NCI-H2171 treated with DMSO at 0.1 percent for 48 hours (cell line): ENCODE measurements around the gene TMEM72.

Experiments
- DNase-seq: peaks from one replicate; lab custom pipeline; 2025; lab: John Stamatoyannopoulos, UW

TMEM72 gene

DNA sequence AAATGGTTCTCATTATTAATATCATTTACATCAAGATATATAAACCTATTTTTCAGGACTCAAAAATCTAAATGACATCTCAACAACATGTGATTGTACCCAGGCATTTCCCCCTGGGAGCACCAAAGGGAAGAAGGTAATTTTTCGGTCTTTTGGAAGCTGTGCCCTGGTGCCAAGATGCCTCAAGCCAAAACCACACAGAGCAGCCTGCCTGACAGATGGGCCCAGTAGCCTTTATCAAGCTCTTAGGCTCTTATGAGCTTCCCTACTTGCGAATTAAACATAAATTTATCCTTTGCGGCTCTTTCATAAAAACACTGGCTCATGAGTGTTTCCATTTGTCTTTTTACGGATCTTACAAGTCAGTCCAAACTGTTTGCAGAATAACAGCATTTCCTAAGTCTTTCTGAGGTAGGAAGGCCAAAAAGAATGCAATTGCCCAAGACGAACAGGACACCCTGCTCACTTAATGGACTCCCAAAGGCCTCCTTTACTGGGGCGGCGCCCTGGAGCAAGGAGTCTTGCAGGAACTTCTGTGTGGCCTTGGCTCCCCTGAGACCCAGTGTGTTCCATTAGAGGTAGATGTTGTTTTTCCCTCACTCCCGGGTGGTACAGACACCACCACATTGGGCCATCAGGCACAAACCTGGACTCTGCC lies 44.4 kb downstream of the TMEM72 start:
- DNase-seq = peak; percentile 22

DNA sequence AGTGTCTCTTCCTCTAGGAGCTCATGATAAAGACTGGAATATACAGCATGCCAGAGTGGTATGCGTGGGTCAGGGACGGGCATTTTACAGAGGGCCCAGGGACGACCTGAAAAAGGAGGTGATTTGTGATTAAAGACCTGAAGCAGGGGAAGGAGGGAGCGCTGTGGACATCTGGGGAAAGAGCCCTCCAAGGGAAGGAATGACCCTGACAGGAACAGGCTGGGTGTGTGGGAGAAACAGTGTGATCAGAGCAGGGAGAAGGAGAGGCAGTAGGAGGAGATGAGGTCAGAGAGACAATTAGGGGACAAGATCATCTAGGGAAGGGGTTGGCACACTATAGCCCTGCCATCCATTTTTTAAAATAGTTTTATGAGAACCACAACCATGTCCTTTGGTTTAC lies 45.1 kb downstream of the TMEM72 start:
- no peak for DNase-seq

DNA sequence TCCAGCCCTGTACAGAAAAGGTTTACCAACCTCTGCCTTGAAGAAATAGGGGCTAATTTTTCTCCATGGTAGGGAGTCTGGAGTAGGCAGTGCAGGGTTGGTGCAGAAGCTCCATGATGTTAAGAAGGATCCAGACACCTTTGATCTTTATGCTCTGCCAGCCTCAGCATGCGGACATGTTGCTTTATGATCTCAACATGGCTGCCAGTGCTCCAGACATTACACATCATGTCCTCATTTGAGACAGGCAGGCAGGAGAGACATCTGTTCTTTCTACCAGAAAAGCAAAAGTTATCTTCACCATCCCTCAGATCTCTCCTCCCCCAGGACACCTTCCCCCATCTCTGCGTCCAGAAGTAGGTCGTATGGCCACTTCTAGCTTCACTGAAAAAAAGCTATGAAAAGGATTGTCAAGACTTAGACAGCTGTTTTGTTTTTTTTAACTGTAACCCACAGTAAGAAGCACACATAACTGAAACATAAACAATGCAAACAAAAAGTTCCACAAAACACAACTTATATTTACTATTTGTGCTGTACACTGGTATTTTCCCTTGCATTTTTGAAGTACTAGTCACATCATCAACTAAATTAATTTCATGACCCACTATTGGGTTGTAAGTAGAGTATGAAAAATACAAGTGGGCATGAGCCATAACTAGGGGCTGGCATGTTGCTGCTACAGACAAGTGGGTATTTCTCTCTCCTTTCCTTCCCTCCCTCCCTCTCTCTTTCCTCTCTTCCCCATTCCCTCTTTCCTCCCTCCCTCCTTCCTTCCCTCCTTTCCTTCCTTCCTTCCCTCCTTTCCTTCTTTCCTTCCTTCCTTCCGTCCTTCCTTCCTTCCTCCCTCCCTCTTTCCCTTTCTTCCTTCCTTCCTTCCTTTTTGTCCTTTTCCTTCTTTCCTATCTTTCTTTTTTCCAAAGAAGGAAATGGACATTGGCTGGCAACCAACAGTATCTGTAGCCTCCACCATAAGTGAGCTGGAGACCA lies 45.9 kb downstream of the TMEM72 start:
- DNase-seq = no peak

DNA sequence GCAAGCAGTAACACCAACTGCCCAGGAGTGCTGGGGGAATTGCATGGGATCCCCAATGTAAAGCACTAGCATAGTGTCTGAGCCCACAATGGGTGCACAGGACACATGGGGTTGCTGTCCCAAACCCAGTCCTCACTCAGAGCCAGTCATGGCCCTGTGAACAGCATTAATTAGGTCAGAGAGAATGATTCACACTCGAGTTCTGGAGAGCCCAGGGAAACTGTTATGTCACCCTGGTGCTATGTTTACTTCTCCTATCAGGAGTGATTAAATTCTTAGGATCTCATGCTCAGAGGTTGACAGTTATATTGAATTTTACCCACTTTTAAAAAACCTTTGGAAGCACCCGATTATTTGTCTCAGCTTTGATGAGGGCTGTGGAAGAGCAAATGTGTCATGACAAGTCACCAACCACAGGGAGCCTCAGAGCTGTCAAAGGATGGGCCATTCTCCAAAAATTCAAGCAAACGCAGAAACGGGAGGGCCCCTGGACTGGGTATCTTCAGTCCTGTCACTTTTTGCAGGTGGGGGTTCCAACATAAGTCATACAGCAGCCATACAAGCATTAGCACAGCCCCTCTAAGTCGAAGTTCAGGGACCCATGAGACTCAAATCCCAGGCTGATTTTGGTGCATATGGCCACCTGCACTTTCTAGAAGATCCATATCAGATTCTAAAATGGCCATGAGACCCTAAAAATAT lies 47.2 kb downstream of the TMEM72 start:
- no peak for DNase-seq

DNA sequence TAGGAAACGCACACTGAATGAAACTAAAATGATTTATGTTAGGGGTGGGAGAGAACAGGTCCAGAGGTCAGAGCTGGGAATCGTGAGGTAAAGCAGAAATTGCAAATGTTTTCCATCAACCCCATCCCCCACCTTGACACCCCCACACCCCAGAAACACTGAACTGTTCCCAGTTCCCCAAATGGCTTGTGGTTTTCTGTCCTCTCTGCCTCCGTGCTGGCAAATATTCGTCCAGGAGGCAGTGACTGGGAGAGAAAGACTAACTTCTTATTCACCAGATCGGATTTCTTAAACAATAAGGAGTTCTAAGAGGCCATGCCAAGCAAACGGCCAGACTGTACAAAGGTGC lies 47.7 kb downstream of the TMEM72 start:
- DNase-seq = no peak

DNA sequence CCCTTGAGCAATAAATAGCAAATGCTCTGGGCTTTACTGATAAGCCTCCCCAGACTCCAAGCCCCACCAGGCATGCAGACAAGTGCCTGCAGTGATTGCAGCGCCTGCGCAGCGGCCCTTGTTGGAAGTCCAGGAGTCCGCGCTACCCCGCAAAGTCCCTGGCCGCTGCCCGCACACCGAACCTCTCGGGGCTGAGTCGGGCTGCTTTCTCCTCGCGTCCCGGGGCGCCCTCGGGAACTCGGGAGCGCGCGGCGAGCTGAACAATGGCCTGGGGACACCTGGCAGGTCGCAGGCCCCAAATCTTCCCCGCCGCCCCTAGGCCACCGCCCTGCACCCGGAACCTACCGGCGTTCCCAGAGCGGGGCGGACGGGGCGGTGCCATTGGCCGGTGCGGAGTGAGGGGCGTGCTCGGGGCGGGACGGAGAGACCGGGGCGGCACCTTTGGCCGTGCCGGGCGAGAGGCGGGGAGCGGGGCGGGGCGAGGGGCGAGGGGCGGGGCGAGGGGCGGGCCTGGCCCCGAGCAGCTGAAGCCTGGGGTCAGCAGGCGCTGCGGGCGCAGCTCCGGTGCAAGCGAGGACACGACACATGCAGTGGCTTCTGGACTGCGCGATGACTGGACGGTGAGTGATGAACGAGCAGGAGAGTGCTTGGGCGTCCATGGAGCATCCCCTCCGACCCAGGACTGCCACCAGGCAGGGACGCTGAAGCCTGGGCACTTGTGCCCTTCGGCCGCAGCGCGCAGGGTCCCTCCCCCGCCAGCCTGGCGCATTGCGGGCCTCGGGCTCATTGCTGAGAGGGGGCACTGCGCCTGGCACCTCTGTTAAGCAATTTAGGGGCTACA lies 48.3 kb downstream of the TMEM72 start, which contains the start of gene RASSF4:
RASSF4 (plus strand) TSS at position 556 of the 841 bp plus-strand sequence. CDS start 10,401 bp downstream, outside the sequence.
- peak; percentile 72 for DNase-seq

DNA sequence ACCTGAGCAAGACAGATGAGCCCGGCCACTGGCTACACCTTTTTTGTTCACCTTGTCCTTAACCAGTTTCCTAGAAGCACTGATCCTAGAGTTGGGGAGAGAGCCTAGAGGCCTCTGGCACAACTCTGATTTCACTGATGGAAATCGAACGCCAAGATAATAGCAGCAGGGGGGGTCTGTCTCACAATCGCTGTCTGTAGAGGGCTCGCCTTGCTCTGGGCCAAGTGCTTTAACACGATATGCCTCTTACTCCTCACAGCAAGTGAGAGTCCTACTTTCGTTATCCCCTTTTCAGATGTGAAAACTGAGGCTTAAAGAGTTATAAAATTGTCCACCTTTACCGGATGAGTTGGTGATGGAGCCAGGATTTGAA lies 48.9 kb downstream of the TMEM72 start:
- DNase-seq = no peak

DNA sequence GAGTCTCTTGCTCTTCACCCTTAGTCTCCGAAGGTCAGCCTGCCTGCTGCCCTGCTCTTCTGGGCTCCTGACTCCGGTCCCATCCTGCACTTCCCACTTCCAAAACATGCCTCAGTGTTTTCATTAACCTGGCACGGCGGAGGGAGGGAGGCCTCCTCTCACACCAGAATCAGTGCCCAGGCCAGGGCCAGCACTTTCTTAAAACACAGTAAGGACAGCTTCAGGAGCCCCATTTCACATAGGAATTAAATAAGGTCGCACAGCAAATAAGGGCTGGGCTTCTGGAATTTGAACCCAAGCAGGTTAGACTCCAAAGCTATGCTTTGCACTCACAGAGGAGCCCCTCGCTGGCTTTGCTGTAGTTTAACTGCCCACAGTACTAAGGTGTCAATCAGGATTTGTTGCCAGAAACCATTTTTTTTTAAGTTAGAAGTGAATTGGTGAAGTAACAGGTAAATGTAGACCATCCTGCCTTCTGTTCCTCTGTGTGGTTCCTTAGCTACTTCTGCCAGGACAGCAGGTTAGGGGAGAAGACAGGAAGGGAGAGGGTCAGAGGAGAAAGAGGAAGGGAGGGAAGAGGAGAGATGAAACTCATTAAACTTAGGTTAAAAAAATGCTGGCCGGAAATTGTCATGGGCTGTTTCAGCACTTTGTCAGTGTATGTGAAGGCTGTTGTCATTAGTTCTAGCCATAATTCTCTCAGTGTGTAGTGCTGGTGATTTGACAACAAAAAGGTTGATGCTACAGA lies 49.5 kb downstream of the TMEM72 start:
- DNase-seq = no peak

DNA sequence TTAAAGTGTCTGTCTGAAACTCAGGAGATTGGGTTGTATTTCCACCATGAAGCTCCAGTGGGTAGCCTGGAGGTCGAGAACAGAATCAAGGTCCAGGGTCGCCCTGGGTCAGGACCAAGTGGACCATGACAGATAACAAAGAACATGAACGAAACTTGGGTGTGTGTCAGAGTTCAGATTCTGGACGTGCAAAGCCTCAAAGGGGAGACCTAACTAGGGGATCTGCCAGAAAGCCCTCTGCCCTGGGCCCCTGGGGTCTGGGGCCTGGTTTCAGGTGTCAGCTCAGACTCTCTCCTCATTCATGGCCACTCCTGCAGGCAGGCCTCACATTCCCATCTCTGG lies 50.1 kb downstream of the TMEM72 start:
- DNase-seq = no peak

DNA sequence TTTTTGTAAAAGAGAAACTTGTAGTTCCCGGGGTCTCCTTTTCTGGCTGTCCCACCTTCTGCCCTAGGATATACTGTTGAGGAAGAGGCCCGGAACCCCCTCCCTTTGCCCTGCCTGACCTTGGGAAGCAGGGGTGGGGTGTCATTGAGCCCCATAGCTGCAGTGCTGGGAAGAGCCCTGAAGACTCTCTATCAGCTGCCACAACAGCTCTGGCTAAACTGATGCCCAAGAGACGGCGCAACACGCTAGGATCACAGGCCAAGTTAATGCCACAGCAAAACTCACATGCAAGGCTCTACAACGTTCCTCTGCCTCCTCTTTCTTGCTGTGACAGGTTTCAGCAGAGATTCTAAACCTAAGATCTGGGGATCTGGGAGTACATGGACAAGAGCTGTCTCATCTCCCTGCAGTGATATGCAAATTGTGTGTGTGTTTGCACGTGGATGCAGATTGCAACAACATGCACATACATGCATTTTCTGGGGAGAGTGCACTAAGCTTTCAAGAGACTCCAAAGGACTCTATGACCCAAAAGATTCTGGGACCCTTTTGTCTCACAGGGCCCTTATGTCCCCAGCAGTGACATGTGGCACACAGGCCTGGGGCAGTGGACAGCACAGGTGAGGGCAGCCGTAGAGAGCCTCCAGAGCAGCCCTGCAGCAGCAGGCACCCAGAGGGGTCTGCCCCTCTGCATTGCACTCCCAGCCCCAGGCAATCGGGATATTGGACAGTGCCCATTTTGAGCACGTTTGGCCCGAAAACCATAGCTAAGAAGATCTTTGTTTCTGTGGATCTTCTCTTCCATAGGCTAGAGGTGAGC lies 51.0 kb downstream of the TMEM72 start:
- DNase-seq = no peak

DNA sequence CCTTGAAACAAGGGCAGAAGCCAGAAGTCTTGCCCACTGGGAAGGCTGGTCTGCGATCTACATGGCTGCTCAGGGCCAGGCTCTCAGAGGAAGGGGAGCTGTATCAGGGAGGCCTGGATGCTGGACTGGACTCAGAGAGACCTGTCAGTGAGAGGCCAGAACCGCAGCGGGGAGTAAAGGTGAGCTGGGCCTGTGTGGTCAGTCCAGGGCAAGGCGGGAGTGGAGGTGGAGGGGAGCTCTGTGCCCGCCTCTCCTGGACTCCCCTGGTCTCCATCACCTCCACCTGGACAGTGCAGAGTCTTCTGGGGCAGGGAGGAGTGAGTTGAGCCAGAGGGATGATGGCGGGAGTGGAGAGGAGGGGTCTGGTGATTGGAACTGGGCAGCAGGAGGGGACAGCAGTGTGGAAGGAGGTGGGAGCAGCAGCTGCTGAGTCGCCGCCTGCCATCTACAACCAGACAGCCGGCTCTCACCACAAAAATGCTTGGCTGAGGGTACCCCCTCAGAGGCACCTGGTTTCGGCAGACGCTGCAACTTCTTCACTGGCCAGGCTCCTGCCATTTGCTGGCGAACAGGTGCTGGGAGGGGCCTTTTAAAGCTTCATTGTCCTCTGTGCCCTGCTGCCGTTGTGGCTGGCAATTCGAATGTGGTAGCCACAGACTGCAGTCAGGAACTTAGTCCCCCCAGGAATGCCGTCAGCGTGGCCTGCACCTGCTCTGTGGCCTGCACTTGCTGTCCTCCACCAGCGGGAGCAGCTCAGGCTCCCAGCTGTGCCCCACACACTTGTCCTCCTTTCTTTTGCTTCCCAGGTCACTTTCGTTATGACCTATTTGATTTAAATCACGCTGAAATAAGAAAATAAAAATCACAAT lies 52.0 kb downstream of the TMEM72 start:
- peak; percentile 33 for DNase-seq

DNA sequence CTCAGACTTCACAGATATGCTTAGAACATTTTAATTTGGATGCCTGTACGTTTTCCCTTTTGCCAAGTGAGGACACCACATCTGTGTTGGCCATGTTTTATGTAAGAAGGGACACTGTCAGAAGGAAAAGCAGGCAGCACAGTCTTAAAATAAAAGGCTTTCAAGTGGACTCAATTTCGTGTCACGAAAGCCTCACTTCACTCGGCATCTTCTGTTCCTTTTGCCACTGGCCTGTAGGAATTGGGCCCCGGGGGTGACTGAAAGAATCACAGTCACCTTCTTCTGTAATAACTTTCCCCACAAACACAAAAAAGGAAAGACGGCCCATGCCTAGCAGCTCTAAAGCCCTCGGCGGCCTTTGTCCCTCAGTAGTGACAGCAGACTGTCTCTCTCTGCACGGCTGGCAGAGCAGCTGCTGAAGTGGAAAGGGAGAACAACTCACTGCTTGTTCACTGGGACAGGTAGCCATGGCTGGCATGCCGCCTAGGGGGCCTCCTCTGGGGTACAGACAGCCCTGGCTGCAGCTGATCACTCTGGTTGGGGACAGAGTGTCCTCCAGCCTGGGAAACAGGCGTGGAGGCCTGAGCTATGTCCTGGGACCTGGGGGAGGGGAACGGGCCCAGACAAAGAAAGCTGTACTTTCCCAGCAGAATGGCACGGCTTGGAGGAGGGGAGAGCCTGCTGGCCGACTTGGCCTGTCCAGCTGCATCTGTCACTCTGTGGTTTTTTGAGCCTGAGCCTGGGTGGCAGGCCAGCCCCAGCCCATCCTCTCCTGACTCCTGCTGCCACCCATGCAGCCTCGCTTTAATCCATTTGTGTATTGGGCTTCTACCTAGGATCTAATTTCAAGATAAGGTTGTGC lies 52.9 kb downstream of the TMEM72 start:
- peak; percentile 40 for DNase-seq

DNA sequence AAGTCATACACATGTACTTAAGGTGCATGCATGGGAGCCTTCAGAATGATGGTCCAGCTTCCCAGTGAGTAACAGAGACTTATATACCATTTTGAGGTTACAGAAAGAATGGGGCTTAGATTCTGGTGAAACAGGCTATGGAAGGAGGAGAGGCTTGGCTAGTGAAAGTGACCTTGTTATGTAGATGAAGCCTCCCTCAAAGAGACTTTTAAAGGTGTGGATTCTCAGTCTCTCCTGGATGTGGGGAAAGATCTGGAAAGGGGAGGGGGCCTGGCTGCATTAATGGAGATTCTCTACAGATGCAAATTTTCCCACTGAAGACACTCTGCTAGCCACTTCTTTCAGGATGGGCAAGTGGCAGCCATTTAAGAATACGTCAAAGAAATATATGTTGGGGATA lies 54.0 kb downstream of the TMEM72 start:
- DNase-seq = no peak

DNA sequence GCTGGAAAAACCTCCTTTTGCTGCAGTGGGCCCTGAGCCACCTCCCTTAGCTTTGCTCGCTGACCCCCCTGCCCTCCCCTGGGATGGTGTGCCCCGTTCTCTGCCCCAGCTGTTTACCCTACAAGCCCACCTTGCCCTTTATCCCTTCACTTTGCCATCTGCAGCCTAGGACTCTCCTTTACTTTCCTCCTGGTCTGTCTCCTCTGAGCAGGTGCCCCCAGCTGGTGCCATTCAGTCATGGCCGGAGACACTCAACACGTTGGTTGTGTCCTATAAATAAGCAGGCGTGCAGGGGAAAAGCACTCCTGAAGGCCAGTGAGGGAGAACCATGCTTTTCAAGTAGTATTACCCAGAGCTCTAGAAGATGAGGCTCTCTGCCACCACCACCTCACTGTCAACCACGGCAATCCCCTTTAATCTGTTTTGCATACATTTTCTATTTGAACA lies 54.5 kb downstream of the TMEM72 start:
- no peak for DNase-seq

DNA sequence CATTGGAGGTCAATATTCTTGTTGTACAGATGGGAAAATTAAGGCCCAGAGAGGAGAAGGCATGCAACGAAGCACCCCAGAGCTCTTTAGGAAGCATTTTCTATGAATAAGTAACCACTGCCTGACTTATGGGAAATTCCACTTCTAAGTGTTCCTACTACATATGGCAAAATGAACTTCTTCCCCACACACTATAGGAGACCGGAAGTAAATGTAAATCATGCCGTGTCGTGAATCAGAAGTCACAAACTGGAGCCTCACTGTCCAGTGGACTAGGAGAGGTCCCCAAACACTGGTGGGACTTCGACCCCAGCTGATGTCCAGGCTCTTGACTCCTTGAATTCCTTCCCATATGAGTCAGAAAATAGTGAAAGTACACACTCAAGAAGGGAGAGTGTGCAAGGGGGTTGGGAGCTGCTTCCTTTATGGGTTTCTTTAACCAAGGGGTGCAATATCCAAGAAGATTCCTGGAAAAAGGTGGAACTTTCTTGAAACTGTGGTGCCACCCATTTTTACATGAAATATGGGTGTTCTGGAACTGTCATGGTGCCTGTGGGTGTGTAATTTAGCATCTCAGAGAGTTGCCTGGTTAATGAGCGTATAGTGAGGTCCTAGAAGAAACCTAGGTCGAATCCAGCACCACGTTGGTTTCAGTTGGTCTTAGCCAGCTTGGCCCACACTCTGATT lies 55.1 kb downstream of the TMEM72 start:
- DNase-seq = no peak

DNA sequence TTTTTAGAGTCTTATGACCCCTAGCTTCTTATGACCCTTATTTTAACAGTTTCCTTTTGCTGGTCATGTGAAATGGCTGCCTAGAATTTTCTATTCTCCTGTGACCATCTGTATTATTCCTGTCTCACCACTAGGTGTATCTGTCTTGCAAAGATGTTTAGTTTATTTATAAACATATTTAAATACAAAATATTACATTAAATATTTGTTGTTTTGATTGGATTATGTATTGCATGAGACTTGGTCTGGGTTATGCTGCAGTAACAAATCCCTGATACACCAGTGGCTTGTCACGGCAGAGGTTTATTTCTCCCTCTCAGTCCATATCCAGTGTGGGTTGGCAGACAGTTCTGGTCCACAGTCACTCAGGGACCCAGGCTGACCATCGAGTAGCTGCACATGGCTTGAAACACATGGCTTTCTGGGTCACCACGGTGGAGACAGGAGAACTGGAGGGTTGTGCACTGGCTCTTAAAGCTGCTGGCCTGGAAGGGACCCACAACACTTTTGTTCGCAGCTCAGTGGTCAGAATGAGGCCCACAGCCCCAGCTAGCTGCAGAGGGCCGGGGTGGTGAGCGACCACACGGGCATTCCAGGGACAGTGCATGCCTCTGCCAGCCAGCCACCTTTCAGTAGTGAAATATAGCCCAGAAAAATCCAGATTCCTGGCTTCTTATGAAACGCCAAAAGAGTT lies 55.8 kb downstream of the TMEM72 start:
- no peak for DNase-seq

DNA sequence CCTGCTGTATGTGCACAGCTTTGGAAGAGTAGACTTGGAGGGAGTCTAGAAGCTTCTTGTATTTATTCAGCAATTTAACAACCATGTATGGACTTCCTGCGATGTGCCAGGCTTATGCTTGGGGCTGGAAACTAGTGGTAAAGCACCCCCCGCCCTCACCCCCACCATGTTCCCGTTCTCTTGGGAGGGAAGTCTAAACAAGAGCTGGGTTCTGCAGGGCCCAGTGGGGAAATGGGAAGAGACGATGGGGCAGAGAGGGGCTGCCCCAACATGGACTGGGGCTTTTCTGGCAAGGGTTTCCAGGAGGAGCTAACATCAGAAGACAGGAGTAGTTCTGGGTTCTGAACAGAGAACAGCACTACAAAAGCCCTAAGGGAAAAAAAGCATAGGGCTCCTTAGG lies 56.5 kb downstream of the TMEM72 start:
- DNase-seq = no peak
